Natural killer cell (primary cell): ENCODE results near the gene FLRT2. TPM values are rescaled to one million over a fixed set of nuclear protein-coding genes. Genes with fewer than 3 reads are reported as not detected.

Experiments used
- ATAC-seq, 3 donors: fragments of 150-1000 bp in 2 of 3; fragments of 200-7000 bp in 1 of 3; cut with Tn5 transposase; 1 replicate in 1 of 3; 2 replicates in 2 of 3; pipeline ENCODE4 v1.10.0; 2021; ENCODE audit warnings: mild to moderate bottlenecking in 2 of 3, moderate library complexity in 2 of 3
- DNase-seq, 2 donors: peaks; one replicate each; pipeline versions ENCODE4 v3.0.0 to v3.0.0-alpha.2; 2013 to 2021; ENCODE audit warnings: mixed read lengths in 1 of 2
- H3K27ac ChIP-seq: one replicate; pipeline ENCODE4 v1.5.1; 2013; ENCODE audit warnings: mild to moderate bottlenecking, low read length
- H3K27me3 ChIP-seq: one replicate; pipeline ENCODE4 v1.6.1; 2013; ENCODE audit warnings: low read length; ENCODE audit not compliant: control insufficient read depth, insufficient read depth
- H3K36me3 ChIP-seq: one replicate; pipeline ENCODE4 v1.6.1; 2013; ENCODE audit warnings: low read length; ENCODE audit not compliant: control insufficient read depth, insufficient read depth
- H3K4me1 ChIP-seq: one replicate; pipeline ENCODE4 v1.6.1; 2013; ENCODE audit warnings: low read length; ENCODE audit not compliant: control insufficient read depth, insufficient read depth
- H3K4me3 ChIP-seq: one replicate; pipeline ENCODE4 v1.5.1; 2013; ENCODE audit warnings: low read length
- H3K9me3 ChIP-seq: one replicate; pipeline ENCODE4 v1.6.1; 2013; ENCODE audit warnings: low read length; ENCODE audit not compliant: control insufficient read depth, insufficient read depth
- H3K27ac Mint-ChIP-seq, 2 donors: one replicate each; pipeline ENCODE4 v1.8.0; 2022; ENCODE audit warnings: mild to moderate bottlenecking in 2 of 2, mixed read lengths in 2 of 2, moderate library complexity in 1 of 2
- H3K27me3 Mint-ChIP-seq, 2 donors: one replicate each; pipeline ENCODE4 v1.8.0; 2022; ENCODE audit warnings: low read depth in 2 of 2, mixed read lengths in 2 of 2
- H3K36me3 Mint-ChIP-seq: one replicate; pipeline ENCODE4 v1.8.0; 2022; ENCODE audit warnings: mixed read lengths
- H3K4me1 Mint-ChIP-seq, 2 donors: one replicate each; pipeline ENCODE4 v1.8.0; 2022; ENCODE audit warnings: mixed read lengths in 2 of 2
- H3K4me3 Mint-ChIP-seq: one replicate; pipeline ENCODE4 v1.8.0; 2022; ENCODE audit warnings: mild to moderate bottlenecking, moderate library complexity, mixed read lengths
- H3K9me3 Mint-ChIP-seq, 2 donors: one replicate each; pipeline ENCODE4 v1.8.0; 2022; ENCODE audit warnings: mixed read lengths in 2 of 2
- CTCF ChIP-seq: fragments of 200-600 bp; IDR thresholded peaks from one replicate; pipeline ENCODE4 v1.8.0; 2022; ENCODE audit warnings: antibody characterized with exemption
- WGBS: methylation state at CpG from one replicate; pipeline ENCODE4 v1.1.7; 2013; ENCODE audit warnings: missing lambda C conversion rate; ENCODE audit not compliant: insufficient coverage; 5-methylcytosine and 5-hydroxymethylcytosine counted together
- intact Hi-C: fragments of 100-400 bp; cut with micrococcal nuclease; formaldehyde crosslinking; loops from one replicate; pipeline ENCODE4 v1.14.2; 2022
- total RNA-seq, 4 donors: library from RNA; stranded (reverse); fragments of 120-200 nt in 1 of 4; gene quantifications; one replicate each; pipeline versions ENCODE4 v1.2.3 to v1.2.4, GENCODE V29; 2013 to 2022

Gene FLRT2
- total RNA-seq, 3 donors from 2014 or later (not counting 1 experiment from before 2014, with no cell fraction given): not detected

DNA sequence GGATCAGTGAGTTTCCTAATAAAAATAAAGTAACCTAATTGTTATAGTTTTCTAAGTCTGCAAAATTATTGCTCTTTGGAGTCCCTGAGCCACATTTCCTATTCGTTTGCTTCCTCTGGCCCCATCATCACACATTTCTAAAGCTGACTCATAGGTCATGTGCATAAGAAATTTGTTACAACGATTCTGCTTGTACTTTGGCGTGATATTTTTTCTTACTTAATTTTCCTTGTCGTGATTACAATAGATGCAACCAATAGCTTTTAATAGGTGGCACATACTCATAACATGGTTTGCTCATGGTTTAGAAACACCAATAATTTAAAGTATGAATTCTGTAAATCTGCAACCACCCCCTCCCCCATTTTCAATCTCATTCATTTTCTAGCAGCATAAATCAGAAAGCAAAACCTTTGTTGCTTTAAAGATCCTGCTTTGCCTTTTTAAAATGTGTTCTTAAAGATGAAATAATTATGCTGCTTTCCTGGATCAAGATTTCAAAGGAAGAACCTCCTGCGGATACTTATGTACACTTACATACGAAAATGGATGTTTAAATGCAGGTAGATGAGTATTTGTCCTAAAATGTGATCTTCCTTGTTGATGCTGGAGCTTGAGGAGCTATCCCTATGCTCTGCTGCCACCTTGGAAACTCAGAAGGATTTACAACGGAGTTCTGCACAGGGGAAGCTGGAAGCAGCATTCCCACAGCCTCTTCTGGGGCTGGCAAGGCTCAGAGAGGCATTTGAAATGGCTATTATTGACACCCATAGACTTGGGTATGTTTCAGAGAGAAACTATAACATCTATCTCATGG, 1.7 kb upstream of the FLRT2 start:
- TF ChIP-seq CTCF: no peak
- Mint-ChIP-seq H3K27ac (no peak overlapping the region), H3K36me3 (no peaks in the 10 kb centered on the region), H3K27me3 (peaks cover 48 to 70% of the 10 kb centered on the region in 2 donors), H3K4me1 (peaks cover 21 to 34% of the 10 kb centered on the region in 2 donors), H3K4me3 (no peak overlapping the region), H3K9me3 (no peaks in the 10 kb centered on the region)
- no peak for DNase-seq
- Histone ChIP-seq H3K36me3 (no peaks in the 10 kb centered on the region), H3K27me3 (peaks cover 23% of the 10 kb centered on the region), H3K4me3 (no peak overlapping the region), H3K27ac (no peak overlapping the region), H3K4me1 (peaks cover 20% of the 10 kb centered on the region), H3K9me3 (no peaks in the 10 kb centered on the region)
- intact Hi-C loops: no loop called here
- ATAC-seq: no peak
- WGBS: 43% methylated on average over 7 of the region's 7 CpGs

DNA sequence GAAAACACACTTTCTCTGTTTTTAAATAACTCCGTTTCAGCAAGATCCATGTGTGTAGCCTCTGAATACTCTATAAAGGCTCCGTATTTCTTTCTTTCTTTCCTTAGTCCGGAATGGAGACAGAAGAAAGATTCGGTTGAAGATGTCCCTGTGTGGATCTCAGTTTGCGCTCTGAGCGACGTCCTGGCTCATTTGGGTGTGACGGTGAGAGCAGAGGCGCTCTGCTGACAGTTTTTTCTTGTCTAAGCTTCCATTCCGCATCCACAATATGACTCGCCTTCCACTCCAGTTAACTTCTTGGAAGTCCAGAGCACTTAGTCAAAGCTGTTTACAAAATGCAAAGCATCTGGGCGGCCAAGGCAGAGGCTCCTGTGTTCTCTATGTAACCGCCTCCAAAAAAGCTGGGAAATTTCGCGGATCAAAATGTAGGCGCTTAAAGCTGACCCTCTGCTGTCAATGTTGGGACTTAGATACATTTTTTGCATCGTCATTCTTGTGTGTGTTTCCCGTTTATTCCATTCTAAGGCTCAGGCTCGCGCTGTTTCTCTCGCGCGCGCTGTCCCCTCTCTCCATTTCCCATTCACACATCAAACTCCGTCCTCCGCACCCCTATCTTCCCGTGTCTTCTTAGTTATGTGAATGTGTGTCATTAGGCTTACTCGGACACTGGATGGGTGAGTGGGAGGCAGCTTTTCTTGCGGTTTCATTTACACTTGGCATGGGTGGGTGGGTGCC, 880 bp upstream of the FLRT2 start:
- no peak for TF ChIP-seq CTCF
- Mint-ChIP-seq H3K4me1 (peaks cover 21 to 34% of the 10 kb centered on the region in 2 donors), H3K4me3 (no peak overlapping the region), H3K27me3 (peaks cover 50 to 72% of the 10 kb centered on the region in 2 donors), H3K36me3 (no peaks in the 10 kb centered on the region), H3K27ac (no peak overlapping the region), H3K9me3 (no peaks in the 10 kb centered on the region)
- H3K27ac ChIP-seq: no peak overlapping the region
- H3K4me1 ChIP-seq: peaks cover 20% of the 10 kb centered on the region
- H3K4me3 ChIP-seq: no peak overlapping the region
- ATAC-seq (no peak), DNase-seq (no peak)
- no peaks in the 10 kb centered on the region for H3K36me3 ChIP-seq
- 54% methylated on average over 21 of the region's 29 CpGs for WGBS
- no peaks in the 10 kb centered on the region for H3K9me3 ChIP-seq
- intact Hi-C loops: no loop called here
- peaks cover 23% of the 10 kb centered on the region for H3K27me3 ChIP-seq

GRCh38 chr14:85530626-85531025, 682 bp downstream of the FLRT2 start:
- Histone ChIP-seq H3K27me3 (peaks cover 24% of the 10 kb centered on the region), H3K9me3 (no peaks in the 10 kb centered on the region), H3K27ac (no peak overlapping the region), H3K4me3 (no peak overlapping the region), H3K4me1 (peaks cover 20% of the 10 kb centered on the region), H3K36me3 (no peaks in the 10 kb centered on the region)
- peak overlapping the region; percentile 37 for H3K4me3 Mint-ChIP-seq
- WGBS: 1% methylated on average over 6 of the region's 7 CpGs
- TF ChIP-seq CTCF: no peak
- H3K27me3 Mint-ChIP-seq: peaks cover 60 to 87% of the 10 kb centered on the region in 2 donors
- intact Hi-C loops: no loop called here
- DNase-seq: no peak
- peaks cover 21 to 40% of the 10 kb centered on the region in 2 donors for H3K4me1 Mint-ChIP-seq
- H3K9me3 Mint-ChIP-seq: no peaks in the 10 kb centered on the region
- H3K27ac Mint-ChIP-seq: no peak overlapping the region
- no peak for ATAC-seq
- no peaks in the 10 kb centered on the region for H3K36me3 Mint-ChIP-seq
